NCI-H1694 (cell line): Measurements from ENCODE around the gene GALNT2.

Source experiments
- DNase-seq: peaks from one replicate; lab custom pipeline; 2025; lab: John Stamatoyannopoulos, UW

GALNT2 gene

DNA sequence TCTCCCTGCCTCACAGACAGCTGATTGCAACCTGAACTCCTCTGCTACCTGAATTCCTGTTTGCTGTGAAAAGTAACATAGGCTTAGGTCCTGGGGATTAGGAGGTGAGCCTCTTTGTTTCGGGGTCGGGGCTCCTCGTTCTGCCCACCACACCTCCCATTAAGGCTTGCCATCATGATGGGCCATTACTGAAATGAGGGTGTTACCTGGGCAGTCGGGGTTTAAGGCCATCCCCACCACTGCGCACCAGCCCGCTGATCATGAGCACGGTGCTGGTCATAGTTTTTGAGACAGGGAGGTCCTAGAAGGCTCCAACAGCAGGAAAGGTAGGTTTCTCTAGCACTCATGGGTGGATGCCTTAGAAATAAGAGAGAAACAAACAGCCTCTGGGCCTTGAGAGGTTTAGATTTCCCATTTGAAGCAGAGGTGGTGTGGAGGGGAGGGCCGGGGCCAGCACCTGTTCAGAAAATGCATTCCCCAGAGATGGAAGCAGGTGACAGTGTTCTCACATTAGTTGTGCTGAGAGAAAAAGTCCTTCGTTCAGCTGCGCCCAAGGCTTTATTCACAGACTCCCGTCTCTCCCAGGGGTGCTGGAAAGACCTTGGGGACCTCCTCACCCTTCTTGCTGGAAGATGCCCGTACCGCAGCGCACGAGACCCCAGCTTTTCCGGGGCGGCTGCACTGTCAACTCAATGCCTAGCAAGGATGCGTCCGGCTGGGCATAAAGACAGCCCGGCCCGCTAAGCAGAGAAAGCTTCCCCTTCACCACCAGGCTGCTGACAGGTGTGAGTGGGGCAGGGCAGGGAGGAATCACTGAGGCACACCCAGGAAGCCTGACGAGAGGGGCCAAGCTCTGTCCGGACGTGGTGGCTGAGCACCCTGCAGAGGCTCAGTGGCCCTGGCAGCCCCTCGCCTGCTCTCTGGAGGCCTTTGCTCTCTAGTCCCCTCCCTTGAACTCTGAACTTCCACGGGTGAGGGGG, 233.6 kb downstream of the GALNT2 start:
- no peak for DNase-seq

DNA sequence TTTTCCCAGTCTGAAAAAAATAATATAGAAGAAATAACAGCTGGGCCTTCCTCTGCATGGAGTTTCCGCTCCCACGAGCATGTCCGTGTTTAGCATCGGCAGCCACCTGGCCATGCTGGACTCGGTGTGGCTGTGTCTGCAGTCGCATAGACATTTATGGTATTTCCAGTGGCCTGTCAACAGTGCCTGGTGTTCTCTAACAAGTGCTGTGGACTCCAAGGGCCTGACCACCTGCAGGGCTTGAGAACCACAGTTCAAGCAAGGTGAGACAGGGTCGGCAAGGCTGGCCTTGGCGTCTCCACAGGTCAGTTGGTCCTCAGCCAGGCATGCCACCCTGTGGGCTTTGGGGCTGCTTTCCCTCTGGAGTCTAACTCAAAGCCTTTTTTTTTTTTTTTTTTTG, 234.3 kb downstream of the GALNT2 start:
- peak; percentile 38 for DNase-seq

DNA sequence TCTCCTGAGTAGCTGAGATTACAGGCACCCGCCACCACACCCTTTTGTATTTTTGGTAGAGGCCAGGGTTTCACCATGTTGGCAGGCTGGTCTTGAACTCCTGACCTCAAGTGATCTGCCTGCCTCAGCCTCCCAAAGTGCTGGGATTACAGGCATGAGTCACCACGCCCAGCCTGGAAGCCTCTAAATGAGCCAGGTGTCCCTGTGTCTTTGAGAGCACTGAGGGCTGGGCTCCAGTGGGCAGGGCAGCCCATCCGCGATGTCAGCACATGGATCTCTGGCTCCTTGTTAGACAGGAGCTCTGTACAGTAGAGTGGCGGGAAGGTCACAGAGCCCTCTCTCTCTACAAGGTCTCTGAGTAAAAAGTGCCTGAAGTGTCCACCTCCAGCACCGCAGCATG, 234.8 kb downstream of the GALNT2 start:
- DNase-seq: no peak

DNA sequence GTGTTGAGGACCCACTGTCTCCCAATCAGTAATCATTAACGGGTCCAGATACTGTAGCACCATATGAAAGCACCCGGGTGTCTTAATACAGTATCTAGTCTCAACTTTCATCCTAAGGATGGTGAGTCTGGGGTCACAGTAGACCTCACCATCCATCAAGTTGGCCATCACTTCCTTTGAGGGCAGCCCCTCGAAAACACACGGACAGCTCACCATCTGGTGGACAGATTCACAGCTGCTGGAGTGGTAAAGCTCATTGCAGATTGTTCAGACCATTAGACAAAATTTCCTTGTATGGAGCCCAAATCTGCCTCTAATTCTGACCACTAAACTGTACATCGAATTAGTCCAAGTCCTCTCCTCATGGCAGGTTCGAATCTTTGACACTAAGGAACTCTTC, 236.0 kb downstream of the GALNT2 start:
- DNase-seq: no peak

DNA sequence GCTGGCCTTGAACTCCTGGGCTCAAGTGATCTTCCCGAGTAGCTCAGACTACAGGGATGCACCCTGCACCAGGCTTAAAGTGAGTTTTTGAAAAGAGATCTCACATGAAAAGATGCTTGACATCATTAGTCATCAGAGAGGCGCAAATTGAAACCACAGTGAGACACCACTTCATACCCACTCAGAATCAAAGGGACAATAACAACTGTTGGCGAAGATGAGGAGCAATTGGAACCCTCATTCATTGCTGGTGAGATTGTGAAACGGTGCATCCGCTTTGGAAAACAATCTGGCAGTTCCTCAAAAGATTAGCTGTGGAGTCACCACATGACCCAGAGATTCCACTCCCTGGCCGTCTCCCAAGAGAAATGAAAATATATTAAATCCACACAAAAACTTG, 236.8 kb downstream of the GALNT2 start:
- no peak for DNase-seq

DNA sequence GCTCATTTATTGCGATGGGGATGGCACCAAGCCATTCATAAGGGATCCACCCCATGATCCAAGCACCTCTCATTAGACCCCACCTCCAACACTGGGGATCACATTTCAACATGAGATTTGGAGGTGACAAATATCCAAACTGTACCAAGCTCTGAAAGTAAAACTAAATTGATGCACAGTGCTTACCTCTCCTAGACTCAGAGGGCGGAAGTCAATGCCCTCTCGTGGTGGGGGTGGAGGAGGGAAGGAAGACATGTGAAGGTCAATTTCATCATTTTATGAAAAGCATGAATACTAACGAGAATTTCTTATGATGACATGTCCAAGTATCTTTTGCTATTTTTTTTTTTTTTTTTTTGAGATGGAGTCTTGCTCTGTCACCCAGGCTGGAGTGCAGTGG, 239.1 kb downstream of the GALNT2 start:
- no peak for DNase-seq

DNA sequence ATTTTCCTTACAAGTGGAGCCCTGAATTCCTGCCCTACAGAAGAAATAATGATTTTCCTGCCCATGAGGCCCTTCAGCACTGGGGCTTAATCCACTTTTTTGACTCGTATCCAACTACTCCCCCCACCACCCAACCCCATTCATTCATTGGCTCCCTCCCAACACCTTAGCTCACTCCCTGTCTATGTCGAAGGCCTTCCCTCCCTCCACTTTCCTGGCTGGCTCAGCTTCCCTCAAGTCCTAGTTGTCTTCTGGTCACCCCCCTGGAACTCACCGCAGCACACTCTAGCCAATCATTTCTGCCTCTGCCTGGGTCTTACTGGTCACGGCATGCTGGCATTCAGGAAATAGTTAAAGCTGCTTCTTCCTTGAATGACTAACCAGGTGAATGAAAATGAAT, 240.2 kb downstream of the GALNT2 start:
- DNase-seq: no peak

DNA sequence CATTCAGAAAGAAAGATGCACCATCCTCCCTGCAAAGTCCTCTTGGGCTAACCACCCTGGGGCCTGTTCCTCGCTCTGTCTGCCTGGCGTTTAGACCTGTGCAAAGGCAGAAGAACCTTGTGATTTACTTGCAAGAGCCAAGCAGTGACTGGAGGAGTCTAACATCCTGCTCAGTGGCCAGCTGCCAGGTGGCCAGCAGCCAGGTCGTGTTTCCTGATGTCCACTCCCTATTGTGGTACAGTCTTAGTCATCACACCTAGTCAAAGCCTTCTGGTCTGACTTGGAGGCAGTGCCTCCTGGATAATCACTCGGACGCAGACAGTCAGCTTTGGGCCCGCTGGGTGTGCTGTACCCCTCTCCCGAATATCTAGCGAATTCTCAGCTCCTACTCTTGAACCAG, 241.0 kb downstream of the GALNT2 start:
- no peak for DNase-seq

DNA sequence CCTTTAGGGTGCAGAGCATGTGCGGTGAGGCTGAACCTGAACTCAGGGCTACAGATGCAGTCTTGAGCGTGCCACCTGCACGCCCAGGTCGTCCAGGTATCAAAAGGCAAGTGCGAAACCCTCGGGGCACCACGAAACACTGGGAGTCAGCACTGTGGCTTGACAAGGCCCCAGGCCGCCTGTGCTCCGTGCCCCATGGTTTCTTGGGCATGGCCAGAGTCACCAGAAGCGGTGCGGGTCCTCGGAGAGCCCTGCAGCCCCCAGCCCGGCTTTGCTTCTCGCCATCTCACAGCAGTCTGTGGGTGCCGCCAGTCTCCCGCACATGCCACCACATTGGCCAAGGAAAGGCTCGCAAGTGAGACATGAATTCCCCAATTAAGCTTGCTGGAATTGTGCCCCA, 241.8 kb downstream of the GALNT2 start:
- no peak for DNase-seq

DNA sequence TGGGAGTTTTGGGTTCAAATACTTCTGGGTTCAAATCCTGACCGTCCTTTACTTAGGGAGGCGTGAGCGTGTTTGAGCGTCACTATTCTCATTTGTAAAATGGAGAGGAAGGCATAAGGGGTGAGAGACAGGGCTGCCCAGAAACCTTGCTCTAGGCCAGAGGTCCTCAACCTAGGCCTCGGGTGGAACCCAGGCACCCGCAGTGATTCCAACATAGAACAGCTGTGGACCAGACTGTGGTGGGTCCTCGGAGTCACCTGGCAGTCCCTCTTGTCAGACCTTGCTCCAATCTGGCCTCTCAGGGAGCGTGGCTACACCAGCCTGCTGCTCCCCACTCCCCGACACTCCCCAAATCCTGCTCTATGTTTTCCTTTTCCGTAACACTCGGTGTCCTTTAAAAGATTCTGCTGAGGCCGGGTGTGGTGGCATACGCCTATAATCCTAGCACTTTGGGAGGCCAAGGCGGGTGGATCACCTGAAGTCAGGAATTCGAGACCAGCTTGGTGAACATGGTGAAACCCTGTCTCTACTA, 242.7 kb downstream of the GALNT2 start:
- DNase-seq: no peak

DNA sequence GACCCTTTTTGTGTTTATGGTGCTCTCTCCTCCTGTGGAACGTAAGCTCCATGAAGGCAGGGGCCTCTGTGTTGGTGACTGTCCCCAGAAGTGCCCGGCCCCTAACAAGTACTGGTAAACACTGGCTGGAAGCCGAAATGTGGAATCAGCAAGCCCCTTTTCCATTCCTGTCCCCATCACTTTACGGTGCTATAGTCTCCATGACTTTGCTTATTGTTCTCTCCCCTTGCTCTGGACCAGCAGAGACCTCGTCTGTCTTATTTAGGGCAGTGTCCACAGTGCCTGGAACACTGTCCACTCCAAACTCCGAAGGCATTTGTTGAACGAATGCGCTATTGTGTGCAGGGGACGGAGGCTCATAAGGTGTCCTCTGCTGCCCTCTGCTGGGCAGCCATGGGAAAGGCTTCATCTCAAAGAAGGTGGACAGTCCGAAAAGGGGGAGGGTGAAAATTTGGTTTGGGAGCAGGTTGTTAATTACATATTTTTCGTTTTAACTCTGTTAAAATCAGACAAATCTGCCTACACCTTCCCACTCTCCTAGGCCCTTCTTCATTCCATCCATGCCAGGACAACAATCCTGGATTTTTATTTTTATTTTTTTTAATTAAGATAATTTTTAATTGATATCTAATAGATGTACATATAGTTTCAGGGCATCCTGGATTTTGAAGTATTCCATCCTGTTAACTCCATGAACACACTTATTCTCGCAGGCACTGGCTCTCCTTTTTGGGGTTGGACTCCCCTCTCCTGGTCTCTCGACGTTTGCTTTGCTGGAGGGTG, 243.5 kb downstream of the GALNT2 start:
- DNase-seq: peak; percentile 32

DNA sequence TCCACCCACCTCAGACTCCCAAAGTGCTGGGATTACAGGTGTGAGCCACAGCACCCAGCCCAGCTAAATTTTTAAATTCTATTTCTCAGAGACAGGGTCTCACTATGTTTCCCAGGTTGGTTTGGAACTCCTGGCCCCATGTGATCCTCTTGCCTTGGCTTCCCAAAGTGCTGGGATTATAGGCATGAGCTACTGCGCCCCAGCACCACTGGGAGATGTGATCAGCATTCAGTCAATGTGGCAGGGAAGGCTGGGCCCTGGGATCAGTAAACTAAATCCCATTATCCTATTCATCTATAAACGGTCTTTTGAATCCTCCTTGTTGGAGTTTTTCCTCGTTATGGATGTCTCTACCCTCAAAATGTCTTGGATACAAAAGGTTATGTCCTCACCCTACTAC, 245.6 kb downstream of the GALNT2 start:
- no peak for DNase-seq

DNA sequence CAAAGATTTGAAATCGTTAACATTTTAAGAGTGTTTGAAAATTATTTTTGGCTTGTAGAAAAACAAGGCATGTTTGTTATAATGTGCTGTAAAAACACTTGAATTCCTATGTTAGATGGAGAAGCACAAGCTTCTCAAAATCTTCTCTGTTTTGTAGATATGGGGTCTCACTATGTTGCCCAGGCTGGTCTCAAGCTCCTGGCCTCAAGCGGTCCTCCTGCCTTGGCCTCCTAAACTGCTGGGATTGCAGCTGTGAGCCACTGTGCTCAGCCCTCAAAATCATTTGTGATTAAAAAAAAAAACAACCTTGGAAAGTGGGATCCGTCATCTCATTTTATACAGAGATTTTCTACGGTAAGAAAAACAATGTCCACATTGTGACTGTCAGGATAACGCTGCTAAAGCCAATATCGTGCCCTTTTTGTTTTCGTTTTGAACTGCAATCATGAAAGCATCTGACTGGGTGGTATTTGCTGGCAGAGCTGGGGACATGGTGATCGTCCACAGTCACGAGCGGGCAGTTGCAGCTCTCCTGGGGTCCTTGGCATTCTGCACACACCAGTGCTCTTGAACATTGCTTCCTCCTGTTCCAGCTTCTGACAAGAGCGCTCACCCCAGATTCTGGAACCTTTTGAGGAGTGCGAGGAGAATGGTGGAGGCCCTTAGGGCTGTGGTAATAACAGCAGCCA, 246.6 kb downstream of the GALNT2 start:
- DNase-seq: no peak

DNA sequence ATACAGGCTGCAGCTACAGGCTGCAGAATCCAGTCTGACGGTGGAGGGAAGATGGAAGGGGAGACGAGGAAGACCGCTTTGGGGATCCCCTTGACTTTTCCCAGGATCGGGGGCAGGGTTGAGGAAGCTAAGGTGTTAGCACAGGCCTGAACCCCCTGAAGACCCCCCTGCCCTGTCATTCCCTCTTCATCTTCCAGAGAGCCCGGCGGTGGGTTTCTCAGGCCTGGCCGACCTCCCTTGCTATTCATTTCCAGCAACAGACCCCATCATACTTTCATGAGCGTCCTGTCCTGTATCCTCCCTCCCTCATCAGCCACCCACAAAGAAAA, 247.1 kb downstream of the GALNT2 start:
- DNase-seq: no peak

DNA sequence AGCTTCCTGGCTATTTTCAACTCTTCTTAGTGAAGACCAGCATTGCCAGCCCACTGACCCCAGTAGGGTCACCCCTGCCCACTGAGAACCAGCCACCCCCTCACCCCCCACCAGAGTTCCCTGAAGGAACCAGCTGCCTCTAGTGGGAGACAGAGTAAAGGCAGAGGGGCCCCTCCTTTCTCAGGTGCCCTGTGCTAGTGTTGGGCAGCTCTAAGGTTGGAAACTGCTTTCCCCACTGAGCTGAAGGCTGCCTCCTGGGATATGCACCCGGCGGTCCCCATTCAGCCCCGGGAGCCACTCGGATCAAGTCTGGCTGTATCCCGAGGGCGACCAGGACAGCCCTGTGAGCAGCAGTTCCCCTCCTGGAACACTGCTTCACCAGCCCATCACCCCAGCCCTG, 248.1 kb downstream of the GALNT2 start:
- DNase-seq: no peak

DNA sequence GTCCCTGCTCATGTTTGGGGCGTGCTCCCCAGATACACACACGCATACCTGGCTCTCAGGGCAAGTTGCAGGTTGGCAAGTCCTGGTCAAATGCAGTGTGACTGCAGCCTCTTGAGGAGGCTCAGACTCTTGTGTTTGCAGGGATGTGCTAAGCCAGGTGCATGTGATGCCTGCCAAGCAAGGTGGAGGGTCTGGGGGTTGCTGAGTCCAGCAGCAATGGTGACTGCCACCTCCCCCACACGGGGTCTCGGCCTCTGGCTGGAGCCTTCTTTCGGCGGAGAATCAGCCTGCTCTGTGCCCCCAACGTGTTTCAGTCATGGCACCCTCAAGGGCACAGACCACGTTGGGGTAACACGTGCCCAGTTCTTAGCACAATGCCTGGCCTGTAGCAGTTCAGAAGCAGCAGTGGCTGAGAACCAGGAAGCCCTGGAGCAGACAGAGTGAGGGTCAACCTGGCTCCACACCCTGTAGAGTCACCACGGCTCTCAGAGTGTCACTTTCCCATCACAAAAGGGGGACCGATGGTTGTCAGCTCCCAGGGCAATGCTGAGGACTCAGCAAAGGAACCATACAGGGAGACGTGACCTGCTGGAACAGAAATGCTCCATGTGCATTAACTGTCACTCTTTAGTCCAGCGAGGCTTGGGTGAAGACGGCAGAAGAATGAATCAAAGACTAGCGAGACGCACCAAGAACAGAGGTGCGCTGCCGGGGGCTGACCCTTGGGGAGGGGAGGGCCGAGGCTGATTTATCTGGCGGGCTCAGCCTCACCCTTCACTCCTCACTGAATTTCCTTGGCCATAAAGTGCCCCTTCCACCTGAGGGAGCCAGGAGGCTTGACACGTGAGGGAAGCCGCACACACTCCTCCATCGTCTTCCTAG, 250.1 kb downstream of the GALNT2 start:
- DNase-seq: no peak

DNA sequence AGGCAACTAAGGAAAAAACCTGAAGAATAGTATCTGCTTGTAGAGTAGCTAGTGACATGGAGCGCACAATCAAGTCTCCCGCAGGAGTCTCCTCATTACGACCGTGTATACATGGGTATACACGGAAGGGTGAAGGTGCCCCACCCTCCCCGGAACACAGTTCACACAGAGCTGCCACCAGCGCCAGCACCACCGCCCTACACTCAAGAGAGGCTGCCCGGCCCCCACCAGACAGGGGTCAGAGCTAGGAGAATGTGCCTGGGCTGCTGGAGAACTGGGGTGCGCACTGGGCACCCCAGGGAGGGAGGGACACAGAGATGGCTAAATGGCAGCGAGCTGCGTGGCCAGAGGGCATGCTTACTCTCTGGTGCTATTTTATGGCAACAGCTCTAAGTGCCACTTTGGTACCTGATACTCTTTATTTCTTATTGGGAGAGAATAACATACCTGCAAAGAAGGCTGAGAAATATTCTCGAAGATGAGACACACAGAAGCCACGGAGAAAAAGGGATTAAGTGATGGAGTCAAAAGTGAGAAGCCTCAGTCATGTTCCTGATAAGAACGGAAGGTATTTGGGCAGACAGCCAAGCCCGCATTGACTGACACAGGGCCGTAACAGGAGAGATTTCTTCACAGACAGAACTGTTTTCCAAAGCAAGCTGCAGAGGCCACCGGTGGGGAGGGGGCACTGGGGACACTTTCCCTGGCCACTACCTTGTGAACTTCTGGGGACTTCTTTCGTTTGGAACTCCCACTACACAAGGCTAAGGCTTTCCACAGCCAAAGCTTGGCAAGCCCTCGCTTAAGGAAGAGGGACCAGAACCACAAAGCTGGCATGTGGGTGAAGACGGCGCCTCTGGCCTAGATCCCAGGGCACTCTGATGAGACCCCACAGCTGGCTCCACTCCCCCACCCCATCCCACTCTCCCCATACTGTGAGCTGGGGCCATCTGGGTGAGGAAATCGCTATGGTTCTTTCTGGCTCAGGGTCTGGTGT, 251.1 kb downstream of the GALNT2 start:
- DNase-seq: no peak

DNA sequence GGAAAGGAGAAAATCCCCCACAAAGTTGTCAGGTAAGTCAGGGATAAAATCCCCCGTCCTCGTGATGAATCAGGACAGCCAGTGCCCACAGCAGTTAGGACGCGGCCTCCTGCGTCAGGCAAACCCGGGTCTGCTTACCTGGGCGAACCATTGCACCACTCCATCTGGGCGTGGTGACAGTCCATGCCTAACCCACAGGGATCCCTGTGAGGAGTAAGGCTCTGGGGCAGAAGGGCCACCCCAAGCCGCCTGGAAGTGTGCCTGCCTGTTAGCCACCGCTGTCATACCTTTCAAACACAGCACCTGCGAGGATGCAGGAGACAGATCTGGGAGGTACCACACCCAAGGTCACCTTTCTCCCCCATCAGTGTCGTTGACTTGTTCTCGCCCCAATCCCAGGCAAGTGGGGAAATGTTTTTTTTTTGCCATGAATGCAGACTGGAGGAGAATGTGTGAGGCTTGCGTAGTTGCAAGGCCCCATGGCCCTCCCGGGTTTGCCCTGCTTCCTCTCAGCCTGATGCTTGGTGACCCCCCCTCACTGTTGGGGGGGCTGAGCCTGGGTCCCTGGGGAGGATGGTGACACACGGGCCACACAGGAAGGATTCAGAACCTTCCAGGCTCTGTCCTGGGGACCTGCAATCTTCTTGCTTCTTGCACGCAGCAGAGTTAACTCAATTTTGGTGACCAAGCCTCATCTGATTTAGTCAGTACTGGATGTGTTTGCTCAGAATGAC, 252.1 kb downstream of the GALNT2 start:
- no peak for DNase-seq

DNA sequence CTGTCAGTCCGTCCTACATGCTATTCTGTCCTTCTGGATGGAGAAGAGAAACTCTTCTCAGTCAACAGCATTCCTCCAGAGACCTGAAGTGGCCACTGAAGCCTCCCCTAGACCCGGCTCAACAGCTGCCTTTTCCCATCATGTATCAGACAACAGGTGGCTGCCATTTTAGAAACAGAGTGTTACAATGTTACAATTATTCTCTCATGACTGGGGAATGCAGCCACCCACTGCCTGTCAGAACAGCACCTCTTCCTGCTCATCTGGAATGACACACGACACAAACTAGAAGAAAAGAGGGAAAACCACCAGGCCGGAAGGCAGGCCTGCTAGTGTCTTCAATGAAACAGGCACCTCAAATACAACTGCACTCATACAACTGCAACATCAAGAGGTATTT, 253.8 kb downstream of the GALNT2 start:
- no peak for DNase-seq

DNA sequence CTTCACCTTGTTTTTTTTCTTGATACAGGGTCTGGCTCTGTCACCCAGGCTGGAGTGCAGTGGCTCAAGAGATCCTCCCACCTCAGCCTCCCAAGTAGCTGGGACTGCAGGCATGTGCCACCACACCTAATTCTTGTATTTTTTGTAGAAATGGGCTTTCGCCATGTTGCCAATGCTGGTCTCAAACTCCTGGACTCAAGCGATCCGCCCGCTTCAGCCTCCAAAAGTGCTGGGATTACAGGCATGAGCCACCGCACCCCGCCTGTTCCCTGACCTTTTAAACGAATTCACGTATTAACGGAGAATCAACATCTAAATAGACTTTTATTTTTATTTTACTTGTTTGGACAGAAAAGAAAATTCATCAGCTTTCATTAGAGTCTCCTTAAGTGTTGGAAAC, 254.3 kb downstream of the GALNT2 start:
- DNase-seq: no peak
